OCI-LY1 (cell line): ENCODE results near the gene TRIP6.

Experiments used
- CTCF ChIP-seq: fragments of 200-600 bp; sonication (generic), shearing (Covaris generic); IDR thresholded peaks from 2 replicates; pipeline ENCODE4 v1.5.1; 2017; ENCODE audit warnings: mild to moderate bottlenecking, antibody characterized with exemption, low read length, moderate library complexity, mixed read lengths
- EZH2 ChIP-seq: fragments of 200-600 bp; sonication (generic), shearing (Covaris generic); IDR thresholded peaks from 2 replicates; pipeline ENCODE4 v1.8.0; 2017; ENCODE audit warnings: borderline replicate concordance, mixed run types, mild to moderate bottlenecking, antibody characterized with exemption, low read length, moderate library complexity, mixed read lengths

GRCh38 chr7:100888291-100888987, 21.3 kb downstream of the TRIP6 start:
- TF ChIP-seq CTCF (no peak), EZH2 (no peak)
